HG03064 (cell line): Measurements from ENCODE around the gene LPCAT3.
A peak's percentile ranks its signal among the peaks of the same experiment; 100 is the strongest.

Source experiments
- ATAC-seq: cut with Tn5 transposase; IDR thresholded peaks from one replicate; pipeline ENCODE4 v1.9.1; 2021; ENCODE audit warnings: low read depth; ENCODE audit not compliant: unreplicated experiment

The LPCAT3 gene

GRCh38 chr12:6941267-6941666 is 77.0 kb downstream of the LPCAT3 start:
- ATAC-seq: no peak

- ATAC-seq: no peak
These were observed 79.1 kb downstream of the LPCAT3 start for GRCh38 chr12:6939191-6939540.

DNA sequence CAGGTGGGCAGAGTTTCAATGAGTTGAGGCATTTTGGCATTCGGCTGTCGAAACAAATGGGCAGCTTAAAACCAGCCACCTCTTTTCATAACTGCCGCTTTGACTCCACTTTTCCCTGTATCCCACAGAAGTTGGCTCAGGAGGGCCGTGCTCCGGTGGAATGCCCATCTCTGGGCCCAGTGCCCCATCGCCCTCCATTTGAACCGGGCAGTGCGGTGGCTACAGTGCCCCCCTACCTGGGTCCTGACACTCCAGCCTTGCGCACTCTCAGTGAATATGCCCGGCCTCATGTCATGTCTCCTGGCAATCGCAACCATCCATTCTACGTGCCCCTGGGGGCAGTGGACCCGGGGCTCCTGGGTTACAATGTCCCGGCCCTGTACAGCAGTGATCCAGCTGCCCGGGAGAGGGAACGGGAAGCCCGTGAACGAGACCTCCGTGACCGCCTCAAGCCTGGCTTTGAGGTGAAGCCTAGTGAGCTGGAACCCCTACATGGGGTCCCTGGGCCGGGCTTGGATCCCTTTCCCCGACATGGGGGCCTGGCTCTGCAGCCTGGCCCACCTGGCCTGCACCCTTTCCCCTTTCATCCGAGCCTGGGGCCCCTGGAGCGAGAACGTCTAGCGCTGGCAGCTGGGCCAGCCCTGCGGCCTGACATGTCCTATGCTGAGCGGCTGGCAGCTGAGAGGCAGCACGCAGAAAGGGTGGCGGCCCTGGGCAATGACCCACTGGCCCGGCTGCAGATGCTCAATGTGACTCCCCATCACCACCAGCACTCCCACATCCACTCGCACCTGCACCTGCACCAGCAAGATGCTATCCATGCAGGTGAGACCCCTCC is 79.7 kb downstream of the LPCAT3 start:
- no peak for ATAC-seq

DNA sequence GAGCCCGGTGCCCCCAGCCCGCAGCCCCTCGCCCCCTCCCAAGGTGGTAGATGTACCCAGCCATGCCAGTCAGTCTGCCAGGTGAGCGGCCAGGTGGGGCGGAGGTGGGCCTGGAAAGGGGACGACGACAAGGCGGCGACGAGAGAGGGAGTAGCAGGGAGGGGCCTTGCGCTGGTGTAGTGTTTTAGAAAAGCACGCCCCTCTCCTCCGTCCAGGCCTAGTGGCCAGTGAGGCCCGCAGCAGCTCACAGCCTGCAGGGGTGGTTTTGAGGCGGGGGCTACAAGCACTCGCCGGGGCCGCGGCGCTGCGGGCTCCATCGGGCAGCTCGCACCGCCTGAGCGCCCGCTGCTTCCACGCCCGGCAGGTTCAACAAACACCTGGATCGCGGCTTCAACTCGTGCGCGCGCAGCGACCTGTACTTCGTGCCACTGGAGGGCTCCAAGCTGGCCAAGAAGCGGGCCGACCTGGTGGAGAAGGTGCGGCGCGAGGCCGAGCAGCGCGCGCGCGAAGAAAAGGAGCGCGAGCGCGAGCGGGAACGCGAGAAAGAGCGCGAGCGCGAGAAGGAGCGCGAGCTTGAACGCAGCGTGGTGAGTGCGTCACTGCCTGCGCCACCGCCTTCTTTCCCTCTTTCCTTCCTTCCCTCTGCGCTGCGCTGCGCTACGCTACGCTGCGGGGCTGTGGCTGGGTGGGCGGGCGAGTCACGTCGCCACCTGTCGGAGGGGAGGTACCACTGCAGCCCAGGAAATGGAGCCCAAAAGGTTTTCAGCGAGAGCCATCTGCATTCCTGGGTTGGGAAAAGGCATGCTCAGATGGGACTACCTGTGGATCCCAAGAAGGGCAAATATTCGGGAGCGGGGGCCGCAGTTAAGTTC is 80.6 kb downstream of the LPCAT3 start:
- peak; percentile 82 for ATAC-seq

DNA sequence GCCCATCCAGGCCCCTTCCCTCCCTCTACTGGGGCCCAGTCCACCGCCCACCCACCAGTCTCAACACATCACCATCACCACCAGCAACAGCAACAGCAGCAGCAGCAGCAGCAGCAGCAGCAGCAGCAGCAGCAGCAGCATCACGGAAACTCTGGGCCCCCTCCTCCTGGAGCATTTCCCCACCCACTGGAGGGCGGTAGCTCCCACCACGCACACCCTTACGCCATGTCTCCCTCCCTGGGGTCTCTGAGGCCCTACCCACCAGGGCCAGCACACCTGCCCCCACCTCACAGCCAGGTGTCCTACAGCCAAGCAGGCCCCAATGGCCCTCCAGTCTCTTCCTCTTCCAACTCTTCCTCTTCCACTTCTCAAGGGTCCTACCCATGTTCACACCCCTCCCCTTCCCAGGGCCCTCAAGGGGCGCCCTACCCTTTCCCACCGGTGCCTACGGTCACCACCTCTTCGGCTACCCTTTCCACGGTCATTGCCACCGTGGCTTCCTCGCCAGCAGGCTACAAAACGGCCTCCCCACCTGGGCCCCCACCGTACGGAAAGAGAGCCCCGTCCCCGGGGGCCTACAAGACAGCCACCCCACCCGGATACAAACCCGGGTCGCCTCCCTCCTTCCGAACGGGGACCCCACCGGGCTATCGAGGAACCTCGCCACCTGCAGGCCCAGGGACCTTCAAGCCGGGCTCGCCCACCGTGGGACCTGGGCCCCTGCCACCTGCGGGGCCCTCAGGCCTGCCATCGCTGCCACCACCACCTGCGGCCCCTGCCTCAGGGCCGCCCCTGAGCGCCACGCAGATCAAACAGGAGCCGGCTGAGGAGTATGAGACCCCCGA is 81.4 kb downstream of the LPCAT3 start:
- no peak for ATAC-seq

DNA sequence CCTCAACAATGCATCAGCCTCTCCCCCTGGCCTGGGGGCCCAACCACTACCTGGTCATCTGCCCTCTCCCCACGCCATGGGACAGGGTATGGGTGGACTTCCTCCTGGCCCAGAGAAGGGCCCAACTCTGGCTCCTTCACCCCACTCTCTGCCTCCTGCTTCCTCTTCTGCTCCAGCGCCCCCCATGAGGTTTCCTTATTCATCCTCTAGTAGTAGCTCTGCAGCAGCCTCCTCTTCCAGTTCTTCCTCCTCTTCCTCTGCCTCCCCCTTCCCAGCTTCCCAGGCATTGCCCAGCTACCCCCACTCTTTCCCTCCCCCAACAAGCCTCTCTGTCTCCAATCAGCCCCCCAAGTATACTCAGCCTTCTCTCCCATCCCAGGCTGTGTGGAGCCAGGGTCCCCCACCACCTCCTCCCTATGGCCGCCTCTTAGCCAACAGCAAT is 82.1 kb downstream of the LPCAT3 start:
- ATAC-seq: no peak

GRCh38 chr12:6935371-6936193 is 82.7 kb downstream of the LPCAT3 start:
- no peak for ATAC-seq

DNA sequence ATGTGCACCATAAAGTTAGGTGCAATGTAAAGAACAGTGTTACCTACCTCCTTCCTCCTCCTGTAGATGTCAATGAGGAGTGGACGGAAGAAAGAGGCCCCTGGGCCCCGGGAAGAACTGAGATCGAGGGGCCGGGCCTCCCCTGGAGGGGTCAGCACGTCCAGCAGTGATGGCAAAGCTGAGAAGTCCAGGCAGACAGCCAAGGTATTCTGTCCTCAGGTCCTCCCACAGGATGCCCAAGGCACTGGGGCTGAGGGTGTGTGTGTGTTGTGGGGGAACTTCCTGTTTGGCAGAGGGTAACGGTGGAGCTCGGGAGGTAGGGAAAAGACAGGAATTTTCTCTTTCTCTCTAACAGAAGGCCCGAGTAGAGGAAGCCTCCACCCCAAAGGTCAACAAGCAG is 84.2 kb downstream of the LPCAT3 start:
- no peak for ATAC-seq

DNA sequence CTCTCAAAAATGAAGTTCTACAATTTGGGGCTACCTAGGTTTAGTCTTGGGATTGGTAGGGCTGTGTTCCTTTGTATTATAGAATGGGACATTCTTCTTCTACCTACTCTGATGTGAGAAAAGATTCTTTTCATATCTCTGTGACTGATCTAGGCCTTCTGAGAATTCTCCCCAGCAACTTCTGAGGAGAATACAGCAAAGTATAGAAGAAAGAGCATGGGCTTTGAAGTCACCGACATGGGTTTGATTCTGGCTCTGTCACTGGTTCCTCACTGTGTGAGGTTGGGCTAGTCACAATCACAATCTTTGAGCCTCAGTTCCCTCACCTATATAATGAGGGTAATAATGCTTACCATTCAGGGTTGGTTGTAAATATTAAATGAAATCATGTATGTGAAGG is 85.5 kb downstream of the LPCAT3 start:
- no peak for ATAC-seq

DNA sequence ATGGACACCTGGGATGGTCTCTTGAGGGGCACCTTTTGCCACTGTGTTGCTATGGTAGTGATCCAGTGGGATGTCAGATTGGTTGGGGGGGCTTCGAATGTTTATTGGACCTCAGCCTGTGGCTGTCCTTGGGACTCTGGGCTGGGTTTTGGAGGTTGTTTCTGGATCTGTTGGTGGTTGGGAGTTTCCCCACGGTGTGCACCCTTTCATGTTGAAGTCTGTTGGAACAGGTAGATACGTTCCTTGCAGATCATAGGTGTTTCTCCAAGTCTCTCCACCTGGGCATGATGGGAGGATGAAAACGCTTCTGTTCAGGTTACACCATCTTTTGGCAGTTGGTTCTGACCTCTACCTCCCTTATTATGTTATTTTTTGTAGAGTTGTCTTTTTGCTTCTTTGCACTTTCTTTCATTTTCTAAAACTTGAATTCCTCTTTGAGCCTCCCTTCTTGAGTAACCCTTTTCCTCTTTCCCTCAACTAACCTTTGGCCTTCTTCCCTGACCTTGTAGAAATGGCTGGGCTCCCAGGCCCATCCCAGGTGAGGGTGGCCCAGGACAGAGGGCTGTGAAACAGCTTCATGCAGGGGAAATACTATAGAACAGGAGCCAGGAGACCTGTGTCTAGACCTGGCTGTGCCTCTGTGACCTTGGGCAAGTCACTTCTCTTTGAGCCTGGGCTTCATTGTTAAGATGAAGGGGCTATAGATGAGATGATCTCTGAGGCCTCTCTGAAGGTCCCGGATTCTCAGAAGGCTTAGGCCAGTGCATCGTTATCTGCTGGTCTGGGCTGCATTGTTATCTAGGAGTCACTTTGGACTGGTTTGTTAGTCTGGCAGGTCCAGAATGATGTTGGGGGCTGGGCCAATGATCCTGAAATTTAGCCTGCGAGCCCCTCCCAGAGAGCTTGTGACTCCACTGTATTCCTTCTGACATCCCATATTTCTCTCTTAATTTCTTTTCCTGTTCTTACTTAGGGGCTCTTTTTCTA is 88.5 kb downstream of the LPCAT3 start:
- ATAC-seq: no peak

GRCh38 chr12:6928703-6929407 is 89.4 kb downstream of the LPCAT3 start:
- no peak for ATAC-seq

DNA sequence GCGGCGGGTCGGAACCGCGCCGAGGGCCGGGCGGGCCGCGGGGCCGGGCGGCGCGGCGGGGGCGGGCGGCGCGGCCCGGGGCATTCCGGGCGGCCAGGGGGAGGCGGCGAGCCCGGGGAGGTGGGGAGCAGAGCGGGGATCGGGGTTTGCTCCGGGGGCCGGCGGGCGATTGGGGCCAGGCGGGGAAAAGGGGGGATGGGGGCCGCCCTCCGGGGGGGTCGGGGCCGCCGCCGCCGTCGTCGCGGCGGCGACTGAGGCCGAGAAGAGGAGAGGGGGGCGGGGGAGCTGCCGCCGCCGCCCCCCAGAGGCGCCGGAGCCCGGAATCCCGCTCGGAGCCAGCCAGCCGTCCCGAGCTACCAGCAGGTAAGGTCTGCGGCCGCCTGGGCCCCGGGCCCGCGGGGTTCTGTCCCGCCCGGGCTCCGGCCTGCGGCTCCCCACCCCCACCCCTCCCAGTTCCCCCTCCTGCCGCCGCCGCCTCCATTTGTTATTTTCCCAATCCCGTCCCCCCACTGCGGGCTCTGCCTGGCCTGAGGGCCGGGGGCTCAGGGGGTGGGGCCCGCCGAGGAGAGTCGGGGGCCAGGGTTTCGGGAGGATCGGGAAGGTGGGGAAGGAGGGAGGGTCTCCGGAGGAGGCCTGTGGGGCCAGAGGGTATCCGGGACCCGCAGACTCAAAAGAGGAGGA is 90.1 kb downstream of the LPCAT3 start:
- no peak for ATAC-seq

DNA sequence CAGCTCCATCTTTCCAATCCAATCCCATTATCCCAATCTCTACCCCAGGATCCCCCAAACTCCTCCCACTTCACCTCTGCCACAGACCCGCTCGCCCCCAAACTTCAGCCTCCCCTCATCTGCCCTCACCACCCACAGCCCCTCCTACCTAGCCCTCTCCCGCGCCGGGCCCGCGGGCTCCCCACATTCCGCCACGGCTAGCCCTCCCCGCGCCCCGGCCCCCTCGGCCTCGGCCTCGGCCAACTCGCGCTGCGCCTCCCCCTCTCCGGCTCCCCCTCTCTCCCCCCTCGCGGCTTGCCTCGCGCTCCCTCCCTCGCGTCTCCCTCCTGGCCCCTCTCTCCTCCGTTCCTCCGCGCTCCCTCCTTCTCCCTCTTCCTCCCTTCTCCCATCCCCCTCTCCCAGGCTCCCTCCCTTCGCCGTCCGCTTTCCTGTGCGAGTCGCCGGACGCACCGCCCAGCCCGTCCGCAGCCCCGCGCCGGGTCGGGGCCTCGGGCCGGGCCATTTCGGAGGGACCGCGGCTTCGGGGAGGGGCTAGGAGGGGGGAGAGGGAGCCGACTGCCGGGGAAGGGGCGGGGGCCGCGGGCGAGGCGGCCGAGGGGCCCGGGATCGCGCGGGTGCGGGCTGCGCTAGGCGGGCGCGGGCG is 90.8 kb downstream of the LPCAT3 start, which contains the start of gene ATN1:
TSS of gene ATN1 (plus strand) at position 581 of the 643 bp plus-strand sequence. CDS start 6,043 bp downstream, outside the sequence.
- no peak for ATAC-seq
